NCI-H187 treated with DMSO at 0.1 percent for 48 hours (cell line): Measurements from ENCODE around the gene THOC5.
"Not testable (repeated sequence)": the region's sequence is repeated elsewhere in the genome, so short reads cannot be mapped to it uniquely, and the experiment has no call there.

Experiments used
- DNase-seq: peaks from one replicate; lab custom pipeline; 2025; lab: John Stamatoyannopoulos, UW

Gene THOC5

GRCh38 chr22:29553351-29554224, at the start of gene THOC5:
Gene THOC5 (minus strand): TSS chr22:29553757. CDS start chr22:29549147, 4,610 bp downstream.
- DNase-seq, result peak; percentile 78

GRCh38 chr22:29598684-29599020, 45.1 kb upstream of the THOC5 start:
- DNase-seq, result no peak

- not testable (repeated sequence) for DNase-seq
Observed at GRCh38 chr22:29597871-29598683, 44.5 kb upstream of the THOC5 start.

GRCh38 chr22:29596408-29596807, 42.9 kb upstream of the THOC5 start:
- no peak for DNase-seq

- not testable (repeated sequence) for DNase-seq
Observed at GRCh38 chr22:29594447-29594846, 40.9 kb upstream of the THOC5 start.

- no peak for DNase-seq
Observed at GRCh38 chr22:29593923-29594322, 40.4 kb upstream of the THOC5 start.

- no peak for DNase-seq
Observed at GRCh38 chr22:29587938-29588699, 34.6 kb upstream of the THOC5 start.

GRCh38 chr22:29586193-29586705, 32.7 kb upstream of the THOC5 start:
- not testable (repeated sequence) for DNase-seq

GRCh38 chr22:29584975-29585374, 31.4 kb upstream of the THOC5 start:
- DNase-seq, result no peak

- no peak for DNase-seq
Observed at GRCh38 chr22:29581799-29582198, 28.2 kb upstream of the THOC5 start.

- no peak for DNase-seq
Observed at GRCh38 chr22:29580200-29580810, 26.7 kb upstream of the THOC5 start.

GRCh38 chr22:29578462-29579200, 25.1 kb upstream of the THOC5 start:
- DNase-seq, result no peak

GRCh38 chr22:29574762-29575450, 21.3 kb upstream of the THOC5 start:
- DNase-seq, result no peak

- no peak for DNase-seq
Observed at GRCh38 chr22:29570912-29571549, 17.5 kb upstream of the THOC5 start.

GRCh38 chr22:29570456-29570855, 16.9 kb upstream of the THOC5 start:
- no peak for DNase-seq

GRCh38 chr22:29569011-29569678, 15.6 kb upstream of the THOC5 start:
- no peak for DNase-seq

- no peak for DNase-seq
Observed at GRCh38 chr22:29567338-29567737, 13.8 kb upstream of the THOC5 start.

- DNase-seq, result not testable (repeated sequence)
Observed at GRCh38 chr22:29566513-29566912, 13.0 kb upstream of the THOC5 start.
